HG02943 (cell line): ENCODE results near the gene HS3ST3A1.

Experiments
- ATAC-seq: cut with Tn5 transposase; IDR thresholded peaks from one replicate; pipeline ENCODE4 v1.9.1; 2021; ENCODE audit warnings: mild to moderate bottlenecking, low read depth, moderate library complexity; ENCODE audit not compliant: unreplicated experiment

The HS3ST3A1 gene

DNA sequence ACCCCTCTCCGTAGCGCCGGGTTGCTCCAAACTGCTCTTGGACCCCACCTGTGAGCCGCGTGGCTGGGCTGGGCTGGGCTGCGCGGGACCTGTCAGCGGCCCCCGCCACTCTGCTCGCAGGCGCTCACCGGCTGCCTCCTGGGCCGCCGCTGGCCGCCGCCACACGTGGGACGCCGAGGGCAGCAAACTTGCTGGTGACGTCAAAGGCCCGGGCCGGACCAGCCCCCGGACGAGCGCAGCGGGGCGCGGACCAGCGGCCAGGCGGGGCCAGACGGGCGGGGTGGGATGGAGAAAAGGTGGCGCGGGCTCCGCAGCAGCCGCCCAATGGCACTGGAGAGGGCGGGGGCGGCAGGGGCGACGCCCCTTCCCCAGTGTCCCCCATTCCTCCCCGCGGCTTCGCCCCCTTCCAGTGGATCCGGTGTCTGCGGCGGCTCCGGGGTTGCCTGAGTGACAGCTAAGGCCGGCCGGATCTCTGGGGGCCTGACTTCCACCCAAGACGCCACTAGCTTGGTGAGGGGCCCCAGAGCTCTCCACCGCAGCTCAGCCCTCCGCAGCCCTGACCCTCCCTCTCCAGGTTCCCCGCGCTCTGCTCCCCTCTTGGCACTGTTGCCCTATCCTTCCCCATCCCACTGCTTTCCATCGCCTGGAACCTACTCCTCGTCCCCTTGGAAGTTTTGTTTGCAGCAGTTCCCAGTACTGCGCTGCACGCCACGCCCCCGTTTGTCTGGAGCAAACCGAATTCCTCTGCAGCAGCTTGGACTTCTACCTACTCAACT, at the start of gene HS3ST3A1:
HS3ST3A1 (minus strand) TSS at position 154 of the 776 bp plus-strand sequence. CDS start 800 bp downstream, outside the sequence.
- ATAC-seq, result no peak

DNA sequence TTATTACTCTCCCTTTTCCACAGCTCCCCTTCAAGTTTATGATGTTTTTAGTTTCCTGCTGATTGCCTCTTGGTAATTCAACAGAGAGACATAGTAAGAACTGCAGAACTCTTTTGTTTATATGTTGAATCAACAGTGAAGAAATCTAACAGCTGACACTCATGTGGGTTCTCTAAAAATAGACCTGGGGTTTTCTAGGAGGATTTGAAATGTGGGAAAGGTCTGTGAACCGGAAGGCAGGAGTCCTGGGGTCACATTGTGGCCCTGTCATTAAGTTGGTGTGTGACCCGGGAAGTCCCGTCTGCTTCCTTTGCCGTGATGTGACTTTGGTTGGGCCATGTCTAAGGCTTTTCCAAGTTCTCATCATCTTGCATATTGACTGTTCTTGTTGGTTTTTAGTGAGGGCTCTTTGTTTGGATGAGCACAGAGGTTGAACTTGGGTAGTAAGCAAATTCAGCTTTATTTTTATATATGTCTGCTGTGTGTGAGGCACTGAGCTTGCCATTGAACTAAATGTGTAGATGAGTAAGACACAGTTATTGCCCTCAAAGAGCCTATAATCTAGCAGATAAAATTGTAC, 48.5 kb upstream of the HS3ST3A1 start:
- ATAC-seq, result no peak

DNA sequence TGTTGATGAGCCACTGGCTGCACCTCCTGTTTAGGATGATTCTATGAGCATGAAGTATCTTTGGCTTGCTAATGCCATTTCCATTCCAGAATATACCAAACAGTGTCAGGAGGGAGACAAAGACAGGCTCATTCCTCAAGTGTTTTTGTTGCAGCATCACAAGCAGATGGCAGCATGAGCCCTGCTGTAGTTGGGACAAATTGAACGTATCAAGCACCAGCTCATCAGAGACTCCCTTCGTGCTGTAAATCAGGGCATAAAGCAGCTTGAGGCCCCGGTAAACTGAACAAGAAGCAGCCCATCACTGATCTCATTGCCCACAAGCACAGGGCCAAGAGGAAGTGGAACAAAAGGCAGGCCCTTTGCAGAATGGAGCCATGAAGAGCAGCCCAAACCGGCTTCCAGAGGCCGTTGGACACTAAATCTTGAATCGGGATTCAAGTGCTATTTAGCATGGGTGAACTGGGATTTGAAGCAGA, 45.9 kb upstream of the HS3ST3A1 start:
- ATAC-seq, result no peak

DNA sequence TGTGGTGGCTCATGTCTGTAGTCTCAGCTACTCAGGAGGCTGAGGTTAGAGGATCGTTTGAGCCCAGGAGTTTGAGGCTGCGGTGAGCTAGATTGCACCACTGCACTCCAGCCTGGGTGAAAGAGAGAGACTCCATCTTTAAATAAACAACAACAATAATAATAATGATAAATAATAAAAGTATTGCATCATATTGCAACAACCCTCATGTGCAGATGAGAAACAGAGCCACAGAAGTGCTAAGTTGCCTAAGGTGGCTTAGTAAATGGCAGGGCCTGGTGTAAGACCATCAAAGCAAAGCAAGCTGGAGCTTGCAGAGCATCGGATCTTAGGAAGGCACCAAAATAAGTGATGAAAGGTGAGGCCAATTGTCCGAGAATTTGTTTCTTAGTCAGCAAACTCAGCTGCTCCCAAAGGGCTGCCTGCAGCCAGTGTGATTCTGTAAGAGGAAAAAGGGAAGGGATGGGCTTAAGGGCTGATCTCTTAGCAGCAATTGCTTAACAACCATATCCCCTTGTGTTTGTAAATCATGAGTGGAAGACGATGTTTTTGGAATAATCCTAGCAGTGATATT, 45.3 kb upstream of the HS3ST3A1 start:
- ATAC-seq, result no peak

DNA sequence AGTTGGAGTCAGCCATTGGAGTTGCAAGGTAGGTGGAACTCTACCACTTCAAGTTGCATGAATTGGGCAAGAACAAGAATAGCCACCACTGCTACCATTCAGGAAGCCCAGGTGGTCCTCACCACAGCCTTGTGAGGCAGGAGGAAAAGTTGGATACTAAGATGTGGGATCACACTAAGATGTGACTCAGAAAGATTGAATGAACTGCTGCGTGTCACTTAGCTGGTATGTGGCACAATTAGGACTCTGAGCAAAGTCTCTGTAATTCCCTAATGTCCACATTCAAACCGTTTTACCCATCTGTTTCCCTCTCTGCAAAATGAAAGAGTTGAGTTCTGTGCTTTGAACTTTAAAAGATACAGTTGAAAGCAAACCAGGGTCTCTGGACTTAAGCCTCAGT, 44.7 kb upstream of the HS3ST3A1 start:
- ATAC-seq, result no peak

DNA sequence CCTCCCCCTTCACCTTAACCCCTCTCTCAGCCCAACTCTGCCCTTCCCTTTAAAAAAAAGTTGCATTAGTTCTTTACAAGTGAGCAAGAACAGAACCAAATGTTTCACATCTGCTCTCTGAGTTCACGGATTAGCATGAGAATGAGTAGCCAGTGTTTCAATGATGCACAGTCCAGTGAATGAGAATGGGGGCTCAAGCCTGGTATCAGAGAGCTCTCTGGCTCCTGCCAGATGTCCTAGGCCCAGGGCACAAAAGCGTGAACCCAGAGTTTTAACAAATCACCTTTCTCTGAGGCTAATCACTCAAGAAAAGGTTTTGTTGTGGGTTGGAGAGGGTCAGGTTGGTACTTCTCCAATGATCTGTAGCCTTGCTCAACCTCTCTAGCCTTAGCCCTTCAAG, 41.5 kb upstream of the HS3ST3A1 start:
- no peak for ATAC-seq

DNA sequence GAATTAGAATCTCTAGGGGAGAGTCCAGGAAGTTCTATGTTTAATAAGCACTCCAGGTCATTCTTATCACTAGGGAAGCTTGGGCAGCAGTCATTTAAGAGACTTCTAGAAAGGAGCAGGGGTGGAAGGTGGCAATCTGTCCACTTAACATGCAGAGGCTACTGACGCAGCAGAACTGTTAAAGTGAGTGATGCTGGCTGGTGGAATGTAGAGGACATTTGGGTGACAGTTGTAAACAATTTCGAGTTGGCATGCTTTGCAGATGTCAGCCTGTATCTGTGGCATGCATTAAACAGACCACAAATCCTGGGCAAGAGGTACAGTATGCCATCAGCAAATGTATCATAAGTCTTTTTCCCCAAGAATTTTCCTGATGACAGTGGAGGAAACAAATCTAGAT, 40.5 kb upstream of the HS3ST3A1 start:
- no peak for ATAC-seq

DNA sequence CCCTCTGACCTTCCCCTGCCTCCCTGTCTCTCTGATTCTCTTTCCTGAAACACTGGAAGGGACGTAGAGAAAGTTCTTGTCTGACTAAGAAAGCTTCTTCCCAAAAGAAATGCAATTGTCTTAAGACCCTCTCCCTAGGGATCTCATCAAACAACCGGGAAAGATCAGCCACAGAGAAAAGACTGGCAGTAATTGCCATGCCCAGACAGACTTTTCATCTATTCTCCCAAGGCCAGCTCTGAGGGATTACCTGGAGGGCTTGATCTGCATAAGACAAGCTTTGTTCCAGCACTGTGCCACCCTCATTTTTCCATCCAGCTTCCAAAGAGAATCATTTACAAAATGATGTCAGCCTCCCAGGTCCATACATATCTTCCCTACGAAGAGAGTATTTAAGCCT, 38.8 kb upstream of the HS3ST3A1 start:
- no peak for ATAC-seq

DNA sequence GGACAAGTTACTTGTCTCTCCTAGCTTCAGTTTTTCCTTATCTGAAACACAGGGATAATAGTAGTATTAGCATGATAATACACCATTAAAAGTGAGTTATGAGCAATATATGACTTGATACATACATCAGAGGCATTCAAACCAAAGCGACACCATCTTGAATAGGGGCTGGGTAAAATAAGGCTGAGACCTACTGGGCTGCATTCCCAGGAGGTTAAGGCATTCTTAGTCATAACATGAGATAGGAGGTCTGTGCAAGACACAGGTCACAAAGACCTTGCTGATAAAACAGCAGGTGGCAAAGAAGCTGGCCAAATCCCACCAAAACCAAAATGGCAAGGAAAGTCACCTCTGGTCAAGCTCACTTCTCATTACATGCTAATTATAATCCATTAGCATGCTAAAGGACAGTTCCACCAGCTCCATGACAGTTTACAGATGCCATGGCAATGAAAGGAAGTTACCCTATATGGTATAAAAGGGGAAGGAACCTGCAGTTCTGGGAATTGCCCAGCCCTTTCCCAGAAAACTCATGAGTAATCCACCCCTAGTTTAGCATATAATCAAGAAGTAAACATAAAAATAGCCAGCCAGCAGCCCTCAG, 37.2 kb upstream of the HS3ST3A1 start:
- no peak for ATAC-seq

DNA sequence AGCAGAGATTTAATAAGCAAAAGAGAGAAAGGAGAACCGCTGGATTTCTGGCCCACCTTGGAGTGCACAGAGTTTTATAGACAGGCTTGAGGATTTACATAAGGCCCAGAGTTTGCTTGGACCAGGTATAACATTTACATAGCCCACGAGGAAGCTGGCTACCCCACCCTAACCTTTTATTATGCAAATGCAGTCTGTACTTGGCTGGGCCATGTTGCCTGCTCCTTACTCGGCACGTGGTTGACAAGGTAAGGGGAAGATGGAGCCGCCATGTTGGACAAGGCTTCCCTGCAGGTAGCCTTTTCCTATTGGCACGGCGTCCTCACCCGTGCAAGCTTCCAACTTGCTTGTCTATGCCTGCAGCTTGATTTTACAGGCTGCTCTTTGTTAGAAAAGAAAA, 35.2 kb upstream of the HS3ST3A1 start:
- no peak for ATAC-seq

DNA sequence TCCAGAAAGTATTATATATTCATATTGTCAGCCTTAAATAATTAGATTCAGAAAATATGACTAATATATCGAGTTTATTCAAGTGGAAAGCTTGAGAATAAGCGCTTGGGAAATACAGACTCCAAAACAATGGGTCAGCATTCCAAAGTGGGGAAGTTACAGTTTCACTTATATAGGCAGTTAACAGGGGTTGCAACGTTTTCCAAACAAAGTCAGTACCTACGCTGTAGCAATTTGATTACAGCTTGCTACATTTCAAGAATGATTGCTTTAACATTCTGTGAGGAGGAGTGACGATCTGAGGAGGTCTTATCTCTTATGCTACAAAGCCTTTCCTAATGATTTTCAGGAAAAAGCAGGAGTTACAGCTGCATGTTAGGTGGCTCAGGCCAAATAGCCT, 34.2 kb upstream of the HS3ST3A1 start:
- ATAC-seq, result no peak

DNA sequence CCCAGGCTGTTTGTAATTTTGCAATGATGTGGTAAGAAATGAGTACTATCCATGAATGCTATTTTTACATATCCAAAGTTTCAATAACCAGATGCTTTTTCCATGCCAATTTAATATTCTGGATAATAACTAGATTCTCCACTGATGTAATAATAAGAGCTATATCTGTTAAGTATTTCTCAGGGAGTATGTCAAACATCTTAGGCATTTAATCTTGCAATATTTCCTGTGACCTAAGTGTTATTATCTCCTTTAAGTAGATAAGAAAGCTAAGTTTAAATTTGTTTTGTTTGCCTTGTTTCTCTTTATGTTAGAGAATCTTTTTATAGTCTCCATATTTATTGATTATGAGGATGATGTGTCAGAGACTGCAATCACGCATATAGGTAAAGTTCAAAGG, 32.3 kb upstream of the HS3ST3A1 start:
- no peak for ATAC-seq

DNA sequence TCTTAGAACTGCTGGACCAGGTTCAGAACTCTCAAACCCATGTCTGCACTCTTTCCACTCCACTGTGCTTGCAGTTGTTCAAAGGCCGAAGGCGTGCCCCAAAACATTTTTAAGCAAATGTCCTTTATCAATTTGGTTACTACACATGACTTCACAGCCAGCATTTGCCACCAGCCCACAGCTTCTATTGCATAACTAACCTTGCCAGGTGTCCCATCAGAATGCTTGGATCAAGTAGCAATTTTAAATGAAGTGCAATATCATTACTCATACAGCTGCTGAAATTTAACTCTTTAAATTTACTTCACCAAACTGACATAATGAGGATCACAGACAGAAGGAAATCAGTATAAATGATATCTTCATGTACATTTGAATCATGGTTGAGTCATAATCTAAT, 29.8 kb upstream of the HS3ST3A1 start:
- no peak for ATAC-seq

DNA sequence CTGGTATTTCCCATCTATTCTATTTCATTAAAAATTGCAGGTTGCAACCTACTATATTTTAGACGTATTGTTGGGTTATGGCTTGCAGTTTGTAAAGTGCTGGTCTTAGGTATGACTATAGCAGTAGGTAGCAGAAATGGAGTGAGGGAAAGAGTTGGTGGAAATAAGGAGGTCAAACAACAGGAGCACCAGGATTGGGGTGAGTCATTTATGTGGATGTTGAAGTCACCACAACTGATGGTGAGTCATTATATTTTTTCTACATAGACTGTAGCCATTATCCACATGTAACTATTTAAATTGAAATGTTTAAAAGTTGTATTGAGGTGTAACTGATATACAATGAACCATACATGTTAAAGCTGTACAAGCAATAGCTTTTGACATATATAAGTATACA, 25.0 kb upstream of the HS3ST3A1 start:
- no peak for ATAC-seq

DNA sequence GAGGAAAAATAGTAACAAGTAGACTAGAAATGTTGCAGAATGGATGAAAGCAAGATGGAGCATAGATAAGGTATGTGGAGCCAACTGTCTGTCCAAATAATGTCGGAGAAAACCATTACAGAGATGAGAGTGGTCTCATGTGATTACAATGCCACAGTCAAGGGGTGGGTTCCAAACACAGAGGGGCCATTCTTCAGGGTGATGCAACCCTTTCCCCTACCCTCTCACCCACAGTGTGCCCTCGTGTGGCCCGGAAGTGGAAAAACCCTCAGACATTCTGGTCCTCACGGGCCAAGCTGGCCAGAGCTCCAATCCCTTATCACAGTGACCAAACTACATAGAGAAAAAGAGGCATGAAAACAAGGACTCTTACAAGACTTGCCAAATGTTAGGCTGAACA, 17.7 kb upstream of the HS3ST3A1 start:
- ATAC-seq, result no peak

DNA sequence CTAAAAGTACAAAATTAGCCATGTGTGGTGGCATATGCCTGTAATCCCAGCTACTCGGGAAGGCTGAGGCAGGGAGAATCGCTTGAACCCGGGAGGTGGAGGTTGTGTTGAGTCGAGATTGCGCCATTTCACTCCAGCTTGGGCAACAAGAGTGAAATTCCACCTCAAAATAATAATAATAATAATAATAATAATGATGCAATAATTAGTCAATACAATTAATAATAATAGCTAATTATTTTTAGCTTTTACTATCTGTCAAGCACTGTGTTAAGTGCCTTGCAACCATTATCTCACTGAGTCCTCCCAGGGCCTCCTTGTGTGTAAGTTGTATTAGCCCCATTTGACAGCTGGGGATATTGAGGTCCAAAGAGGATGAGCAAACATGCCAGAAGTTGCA, 14.3 kb upstream of the HS3ST3A1 start:
- ATAC-seq, result no peak

DNA sequence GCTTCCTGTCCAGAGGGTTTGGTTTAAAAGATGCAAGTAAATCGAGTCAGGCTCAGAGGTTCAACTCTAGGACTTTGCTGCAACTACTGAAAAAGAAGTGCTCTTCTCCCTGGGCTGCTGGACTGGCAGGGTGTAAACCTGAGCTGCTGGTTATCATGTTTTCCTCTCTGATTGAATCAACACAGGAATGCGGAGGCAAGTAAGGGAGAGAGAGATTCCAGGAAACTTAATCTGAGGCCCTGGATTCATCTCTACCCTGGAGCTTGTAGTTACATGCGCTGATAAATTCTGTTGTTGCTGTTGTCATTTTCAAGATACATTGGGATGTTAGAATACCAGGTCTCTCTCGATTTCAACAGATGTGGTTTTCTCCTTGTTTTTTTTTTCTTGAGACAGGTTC, 8.2 kb upstream of the HS3ST3A1 start:
- ATAC-seq, result no peak

DNA sequence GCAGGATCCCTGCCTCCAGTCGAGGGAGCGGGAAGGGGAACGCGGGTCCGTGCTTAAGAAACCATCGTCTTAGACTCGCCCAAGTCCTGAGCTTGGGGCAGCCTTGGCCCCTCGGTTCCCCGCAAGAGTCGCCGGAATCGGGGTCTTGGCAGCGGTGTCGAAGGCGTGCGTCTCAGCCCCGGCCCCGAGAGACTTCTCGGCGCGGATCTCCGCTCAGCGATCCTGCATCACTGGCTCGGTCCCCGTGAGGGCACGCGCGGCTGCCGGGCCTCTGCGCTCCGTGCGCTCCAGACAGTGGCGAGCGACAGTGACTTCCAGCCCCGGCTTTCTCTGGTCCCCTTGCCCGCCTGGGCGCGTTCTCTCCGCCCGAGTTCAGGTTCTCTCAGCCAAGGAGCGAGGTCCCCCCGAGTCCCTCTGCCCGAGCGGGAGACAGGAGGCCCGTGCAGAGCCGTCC, 380 bp downstream of the HS3ST3A1 start:
- ATAC-seq, result no peak

DNA sequence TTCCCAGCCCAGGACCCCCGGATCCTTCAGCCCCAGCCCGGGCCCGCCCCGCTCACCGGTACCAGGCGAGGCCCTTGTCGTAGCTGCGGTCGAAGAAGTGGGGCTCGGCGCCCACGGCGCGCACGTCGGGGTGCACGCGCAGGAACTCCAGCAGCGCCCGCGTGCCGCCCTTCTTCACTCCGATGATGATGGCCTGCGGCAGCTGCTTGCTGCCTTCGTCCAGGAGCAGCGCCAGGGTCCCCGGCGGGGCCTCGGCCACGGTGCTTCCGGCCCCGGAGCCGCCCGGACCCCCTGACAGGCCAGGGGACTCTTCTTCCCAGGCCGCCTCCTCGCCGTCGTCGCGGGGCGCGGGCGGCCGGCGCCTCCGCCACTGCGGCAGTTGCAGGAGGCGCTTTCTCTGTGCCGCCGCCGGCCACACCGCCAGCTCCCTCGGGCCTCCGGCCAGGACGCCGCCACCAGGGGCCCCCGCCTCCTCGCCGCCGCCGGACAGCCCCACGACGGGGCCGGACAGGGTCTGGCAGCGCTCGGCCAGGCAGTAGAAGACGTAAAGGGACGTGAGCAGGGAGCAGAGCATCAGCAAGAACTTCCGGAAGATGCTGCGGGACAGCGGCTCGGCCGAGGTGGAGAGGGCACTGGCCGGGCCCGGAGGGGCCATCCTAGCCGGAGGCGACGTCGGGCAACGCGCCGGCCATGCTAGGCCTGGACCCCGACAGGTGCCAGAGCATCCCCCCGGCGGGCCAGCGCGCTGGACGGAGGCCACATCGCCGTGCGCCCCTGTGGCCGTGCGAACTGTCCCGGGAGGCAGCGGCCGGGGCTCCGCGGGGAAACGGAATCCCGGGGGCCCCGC, 1.0 kb downstream of the HS3ST3A1 start:
- ATAC-seq, result no peak

DNA sequence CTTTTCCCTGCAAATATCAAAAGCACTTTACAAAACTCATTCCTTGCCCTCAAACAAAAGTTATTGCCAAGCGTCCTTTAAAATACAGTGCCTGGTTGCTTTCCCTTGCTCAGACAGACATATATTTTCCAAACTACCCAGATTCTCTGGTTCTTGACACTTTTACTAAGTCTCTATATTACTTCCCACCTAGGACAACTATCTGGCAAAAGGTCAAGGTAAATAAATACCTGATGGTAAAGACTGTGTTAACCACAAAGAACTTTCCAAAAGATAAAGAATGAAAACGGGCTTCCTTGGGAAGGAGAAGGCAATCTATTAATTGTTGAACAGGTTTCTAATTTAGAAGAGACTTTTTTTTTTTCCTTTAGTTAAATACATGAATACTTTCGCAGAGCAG, 1.9 kb downstream of the HS3ST3A1 start:
- ATAC-seq, result no peak

DNA sequence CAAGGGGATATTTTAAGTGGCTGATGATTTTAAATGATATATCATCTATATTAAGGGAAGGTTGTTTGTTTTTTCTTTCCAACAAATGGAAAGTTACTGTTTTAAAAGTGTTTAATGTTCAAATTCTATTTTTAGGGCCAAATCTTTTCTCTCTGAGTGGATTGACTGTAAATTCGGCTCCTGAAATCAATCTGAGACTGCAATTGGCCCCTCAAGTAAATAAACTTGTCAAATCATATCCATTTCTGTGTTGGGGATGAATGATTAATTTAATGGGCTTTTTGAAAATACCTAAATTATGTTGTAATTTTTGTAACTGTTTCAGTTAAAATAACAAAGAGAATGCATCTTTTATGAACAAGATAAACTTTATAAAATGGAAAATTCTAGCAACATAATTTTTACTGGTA, 2.6 kb downstream of the HS3ST3A1 start:
- ATAC-seq, result no peak
